GM23338 (cell line): ENCODE results near the gene TAGAP.

Source experiments
- ETS1 ChIP-seq: IDR thresholded peaks from 2 replicates; pipeline ENCODE4 v1.6.1; 2016; ENCODE audit warnings: antibody characterized with exemption
- EZH2 ChIP-seq: fragments of 200-600 bp; sonication (generic); IDR thresholded peaks from one replicate; pipeline ENCODE4 v1.8.0; 2017; ENCODE audit warnings: antibody characterized with exemption, mild to moderate bottlenecking, low read depth; ENCODE audit not compliant: unreplicated experiment
- EZH2phosphoT487 ChIP-seq: fragments of 200-600 bp; sonication (generic); IDR thresholded peaks from one replicate; pipeline ENCODE4 v1.8.1; 2018; ENCODE audit warnings: antibody characterized with exemption; ENCODE audit not compliant: unreplicated experiment
- JUNB ChIP-seq: IDR thresholded peaks from one replicate; pipeline ENCODE4 v1.6.1; 2016; ENCODE audit warnings: antibody characterized with exemption; ENCODE audit not compliant: unreplicated experiment
- POLR2AphosphoS5 ChIP-seq: IDR thresholded peaks from 2 replicates; pipeline ENCODE4 v1.6.1; 2016; ENCODE audit warnings: antibody characterized with exemption, low read depth
- REST ChIP-seq: IDR thresholded peaks from one replicate; pipeline ENCODE4 v1.6.1; 2018; ENCODE audit warnings: antibody characterized with exemption; ENCODE audit not compliant: unreplicated experiment
- ZNF331 ChIP-seq: fragments of 250-450 bp; sonication (Bioruptor Pico); IDR thresholded peaks from 2 replicates; pipeline ENCODE4 v1.5.0; 2020; ENCODE audit warnings: low read depth, mild to moderate bottlenecking, moderate library complexity
- TF ChIP-seq, protein P1 (sequence below), 2 experiments: fragments of 200-600 bp in 1 of 2; sonication (generic) in 1 of 2; conservative IDR thresholded peaks; 2 replicates each; pipeline versions ENCODE4 v1.5.1 to v1.6.1; 2016 to 2017; ENCODE audit warnings: antibody characterized with exemption in 2 of 2, low read depth in 2 of 2, mild to moderate bottlenecking in 2 of 2, moderate library complexity in 1 of 2

DNA sequence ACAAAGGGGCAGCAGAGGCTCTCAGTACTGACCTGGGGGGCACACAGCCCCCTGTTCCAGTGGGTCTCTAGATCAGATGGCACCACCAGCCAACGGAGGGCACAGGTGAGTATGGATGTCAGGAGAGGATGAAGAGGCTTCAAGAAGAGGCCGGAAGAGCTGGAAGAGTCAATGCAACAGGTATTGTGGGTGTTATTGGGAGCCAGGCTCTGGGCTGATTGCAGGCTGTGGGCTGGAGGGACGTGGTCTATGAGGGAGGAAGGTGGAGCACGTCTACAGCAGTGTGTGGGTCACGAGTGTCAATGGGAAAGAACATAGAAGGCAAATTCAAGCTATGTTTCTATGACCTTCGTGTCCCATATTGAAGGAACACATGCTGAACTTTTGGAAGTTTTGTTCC, 18.8 kb upstream of the TAGAP start:
- TF ChIP-seq, protein P1, sequence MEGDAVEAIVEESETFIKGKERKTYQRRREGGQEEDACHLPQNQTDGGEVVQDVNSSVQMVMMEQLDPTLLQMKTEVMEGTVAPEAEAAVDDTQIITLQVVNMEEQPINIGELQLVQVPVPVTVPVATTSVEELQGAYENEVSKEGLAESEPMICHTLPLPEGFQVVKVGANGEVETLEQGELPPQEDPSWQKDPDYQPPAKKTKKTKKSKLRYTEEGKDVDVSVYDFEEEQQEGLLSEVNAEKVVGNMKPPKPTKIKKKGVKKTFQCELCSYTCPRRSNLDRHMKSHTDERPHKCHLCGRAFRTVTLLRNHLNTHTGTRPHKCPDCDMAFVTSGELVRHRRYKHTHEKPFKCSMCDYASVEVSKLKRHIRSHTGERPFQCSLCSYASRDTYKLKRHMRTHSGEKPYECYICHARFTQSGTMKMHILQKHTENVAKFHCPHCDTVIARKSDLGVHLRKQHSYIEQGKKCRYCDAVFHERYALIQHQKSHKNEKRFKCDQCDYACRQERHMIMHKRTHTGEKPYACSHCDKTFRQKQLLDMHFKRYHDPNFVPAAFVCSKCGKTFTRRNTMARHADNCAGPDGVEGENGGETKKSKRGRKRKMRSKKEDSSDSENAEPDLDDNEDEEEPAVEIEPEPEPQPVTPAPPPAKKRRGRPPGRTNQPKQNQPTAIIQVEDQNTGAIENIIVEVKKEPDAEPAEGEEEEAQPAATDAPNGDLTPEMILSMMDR (conservative IDR thresholded peaks at IDR 0.05; ENCODE audit: low read depth in 2 of 2) = no peak
- no peak for TF ChIP-seq EZH2
- no peak for TF ChIP-seq POLR2AphosphoS5
- no peak for TF ChIP-seq REST
- no peak for TF ChIP-seq JUNB
- TF ChIP-seq EZH2phosphoT487 = no peak
- TF ChIP-seq ZNF331 (CRISPR knock-in tag) = no peak
- no peak for TF ChIP-seq ETS1
